ENCODE data around the gene CFAP20DC.

- TF ChIP-seq CTCF (IDR thresholded peaks at IDR 0.05), result no peak
- no peak for TF ChIP-seq POLR2A (IDR thresholded peaks at IDR 0.05; ENCODE audit: low read depth)
These were observed 255.9 kb downstream of the CFAP20DC start for GRCh38 chr3:58793938-58794337.

Measured in esophagus muscularis mucosa (tissue), 3 donors.